Colonic mucosa (tissue), 4 donors: ENCODE data around the gene ARHGEF16. TPM values are rescaled to one million over a fixed set of nuclear protein-coding genes. Genes with fewer than 3 reads are reported as not detected.

Experiments
- DNase-seq: peaks from one replicate; pipeline ENCODE4 v3.0.0-alpha.2; 2020
- H3K27ac ChIP-seq: fragments of 200-600 bp; one replicate; pipeline ENCODE4 v1.8.0; 2021
- H3K27me3 ChIP-seq: fragments of 200-600 bp; one replicate; pipeline ENCODE4 v1.8.0; 2021
- H3K36me3 ChIP-seq: fragments of 200-600 bp; one replicate; pipeline ENCODE4 v1.8.0; 2021
- H3K4me1 ChIP-seq: fragments of 200-600 bp; one replicate; pipeline ENCODE4 v1.8.0; 2021; ENCODE audit warnings: mild to moderate bottlenecking
- H3K4me3 ChIP-seq: fragments of 200-600 bp; one replicate; pipeline ENCODE4 v1.8.0; 2021
- H3K9ac ChIP-seq, 2 donors: one replicate each; pipeline ENCODE4 v1.7.0; 2013; ENCODE audit warnings: control low read depth in 2 of 2, low read depth in 2 of 2, low read length in 2 of 2
- H3K9me3 ChIP-seq: fragments of 200-600 bp; one replicate; pipeline ENCODE4 v1.8.0; 2021
- CTCF ChIP-seq: fragments of 200-600 bp; IDR thresholded peaks from one replicate; pipeline ENCODE4 v1.8.0; 2022; ENCODE audit warnings: antibody characterized with exemption, mild to moderate bottlenecking
- intact Hi-C: fragments of 100-400 bp; cut with DNase I; formaldehyde crosslinking; loops from one replicate; pipeline ENCODE4 v1.14.1; 2022
- total RNA-seq, 2 donors: library from RNA; stranded (reverse); fragmentation: NEBNext Ultra II Directional in 1 of 2; extraction: Animal tissue kit (Norgen Biotek cat#: 25700) in 1 of 2; gene quantifications; one replicate each; pipeline ENCODE4 v1.2.1, GENCODE V29; 2021
- donor health status: healthy.
- donor health status: DM: no; HTN: no; CAD: no.
- donor health status: DM: no; HTN: no; CAD: no.

The ARHGEF16 gene
- total RNA-seq, 2 donors from 2014 or later, result 77.3 to 90.2 TPM

- no peaks in the 10 kb centered on the region for H3K27me3 ChIP-seq
- H3K4me1 ChIP-seq, result no peaks in the 10 kb centered on the region
- intact Hi-C loops, result loop anchor here (5.0 to 10.0 kb wide), 3 partner anchors 124 to 397 kb away; no protein-coding TSS in a partner anchor
- DNase-seq, result no peak
- H3K36me3 ChIP-seq, result no peaks in the 10 kb centered on the region
- H3K4me3 ChIP-seq, result no peak overlapping the region
- no peak overlapping the region for H3K27ac ChIP-seq
- TF ChIP-seq CTCF, result no peak
- no peaks in the 10 kb centered on the region for H3K9me3 ChIP-seq
- no peak overlapping the region for H3K9ac ChIP-seq
Measured at GRCh38 chr1:3408751-3409266, 45.7 kb upstream of the ARHGEF16 start.

DNA sequence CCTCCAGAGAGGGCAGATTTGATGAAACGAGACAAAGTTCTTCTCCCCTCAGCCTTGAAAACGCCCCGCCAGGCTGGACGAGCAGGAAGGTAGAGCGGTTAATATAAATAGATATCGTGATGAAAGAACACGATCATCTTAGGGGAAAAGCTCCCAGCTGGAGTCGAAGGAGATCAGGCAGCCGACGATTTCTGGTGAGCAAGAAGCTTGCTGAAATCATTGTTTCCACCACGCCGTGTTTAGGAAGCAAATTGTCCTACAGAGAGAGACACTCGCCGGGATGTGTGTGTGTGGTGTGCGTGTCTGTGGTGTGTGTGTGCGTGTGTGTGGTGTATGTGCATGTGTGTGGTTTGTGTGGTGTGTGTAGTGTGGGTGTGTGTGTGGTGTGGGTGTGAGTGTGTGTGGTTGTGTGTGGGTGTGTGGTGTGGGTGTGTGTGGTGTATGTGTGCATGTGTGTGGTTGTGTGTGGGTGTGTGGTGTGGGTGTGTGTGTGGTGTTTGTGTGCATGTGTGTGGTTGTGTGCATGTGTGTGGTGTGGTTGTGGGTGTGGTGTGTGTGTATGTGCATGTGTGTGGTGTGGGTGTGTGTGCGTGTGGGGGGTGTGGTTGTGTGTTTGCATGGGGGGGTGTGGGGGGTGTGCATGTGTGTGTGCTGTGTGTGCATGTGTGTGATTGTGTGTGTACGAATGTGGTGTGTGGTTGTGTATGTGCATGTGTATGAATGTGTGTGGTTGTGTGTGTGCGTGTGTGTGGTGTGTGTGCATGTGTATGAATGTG, 44.9 kb upstream of the ARHGEF16 start:
- no peak overlapping the region for H3K9ac ChIP-seq
- DNase-seq, result no peak
- TF ChIP-seq CTCF, result no peak
- no peaks in the 10 kb centered on the region for H3K4me1 ChIP-seq
- H3K27ac ChIP-seq, result no peak overlapping the region
- H3K9me3 ChIP-seq, result no peaks in the 10 kb centered on the region
- intact Hi-C loops, result loop anchor here (5.0 to 10.0 kb wide), 3 partner anchors 125 to 397 kb away; no protein-coding TSS in a partner anchor
- no peak overlapping the region for H3K4me3 ChIP-seq
- H3K36me3 ChIP-seq, result no peaks in the 10 kb centered on the region
- H3K27me3 ChIP-seq, result no peaks in the 10 kb centered on the region

DNA sequence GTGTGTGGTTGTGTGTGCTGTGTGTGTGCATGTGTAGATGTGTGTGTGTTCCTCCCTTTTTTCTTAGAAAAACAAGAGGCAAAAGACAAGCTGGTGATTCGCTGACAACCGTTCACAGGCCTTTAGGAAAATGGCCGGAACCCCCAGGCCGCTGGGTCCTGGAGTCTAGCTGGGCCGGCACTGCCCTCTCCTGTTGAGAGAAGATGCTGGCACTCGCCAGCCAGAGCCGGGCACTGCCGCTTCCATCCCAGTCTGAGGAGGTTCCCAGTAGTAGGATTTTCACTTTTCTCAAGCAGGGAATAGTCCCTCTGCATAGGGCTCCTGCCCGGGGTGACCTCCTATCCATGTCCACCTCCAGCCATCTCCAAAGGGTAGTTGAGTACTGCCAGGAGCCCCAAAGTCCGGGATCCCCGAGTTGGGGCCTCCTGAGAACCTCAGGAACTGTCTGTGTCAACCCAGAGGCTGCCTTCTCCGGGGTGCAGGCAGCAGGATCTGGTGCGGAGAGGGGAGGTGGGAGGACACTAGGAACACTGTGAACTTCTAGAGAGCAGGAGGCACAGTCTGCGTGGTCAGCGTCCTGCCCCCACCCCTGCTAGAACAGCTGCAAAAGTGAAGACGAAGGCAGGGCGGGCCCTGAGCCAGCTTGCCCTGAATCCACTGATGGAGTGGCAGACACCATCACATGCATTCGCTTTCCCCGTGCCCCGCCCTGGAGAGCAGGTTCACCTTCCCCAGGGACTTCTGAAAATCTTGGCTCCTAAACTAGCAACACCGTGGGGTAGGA, 44.1 kb upstream of the ARHGEF16 start:
- Histone ChIP-seq H3K9me3 (no peaks in the 10 kb centered on the region), H3K4me1 (no peaks in the 10 kb centered on the region), H3K36me3 (no peaks in the 10 kb centered on the region), H3K4me3 (no peak overlapping the region), H3K27me3 (no peaks in the 10 kb centered on the region), H3K9ac (no peak overlapping the region), H3K27ac (no peak overlapping the region)
- TF ChIP-seq CTCF, result peak; percentile 40
- intact Hi-C loops, result no loop called here
- DNase-seq, result peak; percentile 39

GRCh38 chr1:3411806-3412205, 42.7 kb upstream of the ARHGEF16 start:
- intact Hi-C loops, result no loop called here
- Histone ChIP-seq H3K36me3 (no peaks in the 10 kb centered on the region), H3K9me3 (no peaks in the 10 kb centered on the region), H3K9ac (no peak overlapping the region), H3K4me3 (no peak overlapping the region), H3K27ac (no peak overlapping the region), H3K27me3 (no peaks in the 10 kb centered on the region), H3K4me1 (no peaks in the 10 kb centered on the region)
- no peak for DNase-seq
- TF ChIP-seq CTCF, result no peak

GRCh38 chr1:3412376-3412775, 42.1 kb upstream of the ARHGEF16 start:
- intact Hi-C loops, result no loop called here
- no peaks in the 10 kb centered on the region for H3K27me3 ChIP-seq

More at GRCh38 chr1:3412376-3412775, 42.1 kb upstream of the ARHGEF16 start:
- no peak for TF ChIP-seq CTCF
- Histone ChIP-seq H3K9me3 (no peaks in the 10 kb centered on the region), H3K4me1 (no peaks in the 10 kb centered on the region), H3K4me3 (no peak overlapping the region), H3K36me3 (no peaks in the 10 kb centered on the region), H3K27ac (no peak overlapping the region), H3K9ac (no peak overlapping the region)
- no peak for DNase-seq
